HG03354 (cell line): Measurements from ENCODE around the gene PADI2.

Source experiments
- ATAC-seq: cut with Tn5 transposase; IDR thresholded peaks from one replicate; pipeline ENCODE4 v1.9.1; 2021; ENCODE audit warnings: mild to moderate bottlenecking; ENCODE audit not compliant: unreplicated experiment, poor library complexity, severe bottlenecking

Gene PADI2

GRCh38 chr1:17039522-17039921, 79.7 kb downstream of the PADI2 start:
- ATAC-seq: no peak

- ATAC-seq: no peak
Measured at GRCh38 chr1:17033481-17033880, 85.8 kb downstream of the PADI2 start.

- no peak for ATAC-seq
Measured at GRCh38 chr1:17032741-17033140, 86.5 kb downstream of the PADI2 start.

DNA sequence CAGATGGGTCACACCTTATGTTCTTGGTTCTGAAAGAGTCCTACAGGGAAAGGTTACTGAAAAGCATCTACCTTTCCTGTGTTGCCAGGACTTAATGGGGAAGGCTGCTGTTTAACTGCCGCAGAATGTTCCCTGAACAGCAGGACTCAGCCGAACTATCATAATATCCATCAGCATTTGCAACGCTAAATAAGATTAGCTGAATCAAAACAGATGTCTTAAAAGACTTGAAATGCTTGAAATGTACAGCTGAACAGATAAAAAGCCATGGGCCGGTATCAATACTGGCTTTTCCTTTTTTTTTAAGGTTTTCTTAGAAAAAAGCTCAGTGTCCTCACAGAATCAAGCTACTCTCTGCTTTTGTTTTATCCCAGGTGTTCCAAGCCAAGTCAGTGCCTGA, 87.8 kb downstream of the PADI2 start:
- no peak for ATAC-seq

GRCh38 chr1:17030206-17030605, 89.0 kb downstream of the PADI2 start:
- no peak for ATAC-seq

DNA sequence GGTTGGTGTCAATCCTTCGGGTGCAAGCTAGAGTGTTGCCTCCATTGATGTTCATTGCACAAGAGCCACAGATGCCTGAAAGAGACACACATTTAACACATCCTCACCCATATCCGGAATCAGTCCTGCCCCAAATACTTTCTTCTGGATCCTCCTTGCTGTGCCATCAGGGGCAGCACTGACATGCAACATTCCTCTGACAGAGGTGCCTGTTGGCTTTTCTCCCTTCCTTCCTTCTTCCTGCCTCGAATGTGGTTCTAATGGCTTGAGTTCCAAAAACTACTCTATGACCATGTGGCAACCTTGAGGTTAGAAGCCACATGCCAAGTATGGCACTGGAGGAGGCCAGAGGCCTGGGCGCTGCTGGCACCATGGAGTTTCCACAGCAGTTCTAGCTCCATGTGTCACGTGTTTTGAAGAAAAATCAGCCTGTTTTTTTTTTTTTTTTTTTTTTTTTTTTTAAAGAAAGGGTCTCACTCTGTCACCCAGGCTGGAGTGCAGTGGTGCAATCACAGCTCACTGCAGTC, 90.5 kb downstream of the PADI2 start:
- no peak for ATAC-seq

GRCh38 chr1:17027900-17028299, 91.4 kb downstream of the PADI2 start:
- ATAC-seq: no peak

- ATAC-seq: no peak
Measured at GRCh38 chr1:17027403-17027802, 91.8 kb downstream of the PADI2 start.

GRCh38 chr1:17024721-17025120, 94.5 kb downstream of the PADI2 start:
- ATAC-seq: no peak

- no peak for ATAC-seq
Measured at GRCh38 chr1:17023573-17023972, 95.7 kb downstream of the PADI2 start.

DNA sequence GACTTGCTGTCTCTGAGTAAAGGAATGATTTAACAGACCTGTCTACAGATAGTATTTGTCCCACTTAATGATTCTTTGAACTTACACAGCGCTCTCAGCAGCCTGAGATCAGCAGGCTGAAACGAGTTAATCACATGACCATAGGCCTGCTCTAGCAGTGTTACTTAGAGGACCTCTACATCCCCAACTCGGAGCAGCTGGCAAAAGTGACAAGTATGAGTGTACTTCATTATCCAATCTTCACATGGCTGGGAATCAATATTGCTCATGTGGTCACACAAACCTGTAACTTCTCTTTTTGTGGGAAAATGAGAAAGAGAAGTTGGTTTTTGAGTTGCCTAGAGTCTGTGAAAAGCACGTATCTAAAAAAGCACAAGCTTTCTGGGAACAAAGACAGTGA, 96.1 kb downstream of the PADI2 start:
- no peak for ATAC-seq

DNA sequence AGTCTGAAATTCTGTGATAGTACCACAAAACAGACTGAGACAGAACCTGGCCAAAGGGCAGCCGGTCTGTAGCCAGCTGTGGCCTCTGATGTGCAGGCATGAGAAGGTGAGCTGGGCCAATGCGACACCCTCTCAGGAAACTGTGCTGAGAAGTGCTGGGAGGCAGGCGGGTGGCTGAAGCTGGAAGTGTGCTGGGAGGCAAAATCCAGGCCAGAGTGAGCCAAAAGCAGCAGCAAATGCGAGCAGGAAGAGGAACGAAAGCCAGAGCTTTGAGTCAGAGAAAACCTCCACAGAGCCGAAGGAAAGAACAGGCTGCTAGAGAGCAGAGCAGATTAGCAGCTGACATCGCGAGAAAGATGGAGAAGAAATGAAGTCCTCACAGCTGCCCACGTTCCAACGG, 97.4 kb downstream of the PADI2 start:
- ATAC-seq: no peak

GRCh38 chr1:17020502-17020901, 98.7 kb downstream of the PADI2 start:
- no peak for ATAC-seq

DNA sequence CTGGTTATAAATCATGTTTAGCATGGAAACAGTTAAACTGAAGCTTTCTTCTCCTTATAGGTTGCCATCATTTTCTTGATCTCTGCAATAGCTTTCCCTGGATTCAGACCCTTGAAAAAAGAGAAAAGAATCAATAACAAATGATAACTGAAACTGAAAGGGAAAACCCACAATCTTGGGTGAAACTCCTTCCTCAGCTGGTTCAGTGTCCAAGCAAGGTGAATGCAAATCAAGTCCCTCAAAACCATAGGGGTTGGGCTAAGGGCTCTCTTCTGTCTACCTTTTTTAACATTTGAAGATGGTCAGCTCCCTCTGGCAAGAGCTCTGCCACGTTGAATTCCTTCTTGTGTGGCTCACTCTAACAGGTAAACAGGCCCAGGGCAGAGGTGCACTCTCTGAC, 100.4 kb downstream of the PADI2 start:
- ATAC-seq: no peak

GRCh38 chr1:17017435-17017834, 101.8 kb downstream of the PADI2 start:
- no peak for ATAC-seq
